Measurements from ENCODE around the gene GPR31.

The GPR31 gene

DNA sequence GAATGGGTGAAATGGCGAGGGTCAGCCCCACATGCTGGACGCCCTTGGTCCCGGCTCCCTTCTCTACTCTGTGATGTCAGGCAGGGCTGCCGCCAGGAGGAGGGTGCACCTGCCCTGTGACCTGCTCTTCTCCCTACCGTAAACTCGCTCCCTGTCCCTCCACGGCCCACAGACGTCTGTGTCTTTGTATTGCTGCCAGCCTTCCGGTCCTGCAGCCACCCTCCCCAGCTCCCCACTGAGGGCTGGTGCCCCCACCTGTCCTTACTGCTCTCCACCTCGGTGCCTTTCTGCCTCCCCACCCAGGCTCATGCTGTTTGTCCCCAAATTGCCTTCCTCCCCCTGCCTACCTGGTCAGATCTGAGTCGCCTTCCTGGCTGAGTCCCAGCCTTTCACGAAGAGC lies 38.9 kb downstream of the GPR31 start:
- no peak for DNase-seq (ENCODE audit: low read depth in 2 of 2)

DNA sequence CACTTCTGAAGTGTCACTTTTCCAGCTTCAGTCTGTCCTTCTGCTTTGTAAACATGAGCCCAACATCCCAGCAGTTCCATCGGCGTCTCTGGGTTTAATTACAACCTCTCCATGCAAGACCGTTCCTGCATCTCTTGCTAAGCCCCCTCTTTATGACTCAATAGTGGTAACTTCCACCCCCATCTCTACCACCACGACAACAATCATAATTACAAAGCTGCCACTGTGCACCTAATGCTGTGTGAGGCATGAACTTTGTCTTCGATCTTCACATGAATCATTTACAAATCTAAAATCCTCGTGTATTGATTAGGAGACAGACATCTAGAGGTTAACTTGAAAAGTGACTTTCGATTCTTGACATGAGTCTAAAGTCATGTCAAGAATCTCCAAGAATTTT lies 39.8 kb downstream of the GPR31 start:
- DNase-seq (ENCODE audit: low read depth in 2 of 2): no peak

DNA sequence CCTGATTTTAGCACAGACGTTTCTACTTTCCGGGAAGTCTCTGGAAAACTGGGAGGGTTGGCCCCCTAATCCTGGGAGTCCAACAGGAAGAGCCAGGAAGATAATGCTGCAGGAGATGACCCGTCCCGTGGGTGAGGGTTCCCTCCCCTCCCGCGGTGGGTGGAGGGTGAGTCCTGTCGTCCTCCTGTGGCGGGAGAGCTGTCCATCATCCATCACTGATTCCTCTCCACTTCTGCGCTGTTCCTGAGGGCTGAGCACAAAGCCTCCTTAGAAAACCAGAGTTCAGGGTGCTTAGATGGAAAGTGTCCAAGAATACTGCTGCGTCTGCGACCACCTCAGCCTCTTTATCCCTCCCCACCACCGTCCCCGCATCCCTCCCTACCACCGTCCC lies 40.9 kb downstream of the GPR31 start:
- no peak for DNase-seq (ENCODE audit: low read depth in 2 of 2)

DNA sequence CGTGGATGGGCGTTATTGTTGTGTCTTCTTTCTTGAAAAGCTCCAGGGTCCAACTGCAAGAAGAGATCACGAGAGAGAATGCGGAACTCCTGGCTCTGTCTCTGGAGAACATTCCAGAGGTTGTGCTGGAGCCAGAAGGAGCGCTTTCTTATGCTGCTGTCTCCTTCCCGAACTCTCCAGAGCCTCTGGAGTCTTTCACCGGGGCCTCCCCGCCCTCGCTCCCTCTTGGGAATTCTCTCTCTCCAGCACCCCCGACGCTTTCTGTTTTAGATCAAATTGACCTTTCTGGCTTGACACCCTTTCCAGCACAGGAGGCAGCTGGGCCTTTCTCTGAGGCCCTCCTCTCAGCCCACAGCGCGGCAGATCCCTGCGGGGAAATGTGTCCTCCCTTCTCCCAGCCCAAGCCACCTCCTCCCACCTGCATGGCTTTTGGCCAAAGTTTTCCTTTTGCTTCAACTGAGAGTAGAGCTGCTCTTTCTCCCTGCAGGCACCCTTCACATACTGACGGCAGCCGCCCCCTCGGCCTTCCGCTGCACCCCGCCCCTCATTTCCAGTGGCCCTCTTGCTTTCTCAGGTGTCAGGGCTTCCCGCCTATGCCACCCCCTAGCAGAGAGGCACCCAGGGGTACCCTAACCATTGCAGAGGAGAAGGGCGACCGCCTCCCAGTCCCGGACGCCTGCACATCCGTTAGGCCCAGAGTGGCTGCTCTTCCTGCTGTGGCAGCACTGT lies 41.5 kb downstream of the GPR31 start:
- no peak for DNase-seq (ENCODE audit: low read depth in 2 of 2)

DNA sequence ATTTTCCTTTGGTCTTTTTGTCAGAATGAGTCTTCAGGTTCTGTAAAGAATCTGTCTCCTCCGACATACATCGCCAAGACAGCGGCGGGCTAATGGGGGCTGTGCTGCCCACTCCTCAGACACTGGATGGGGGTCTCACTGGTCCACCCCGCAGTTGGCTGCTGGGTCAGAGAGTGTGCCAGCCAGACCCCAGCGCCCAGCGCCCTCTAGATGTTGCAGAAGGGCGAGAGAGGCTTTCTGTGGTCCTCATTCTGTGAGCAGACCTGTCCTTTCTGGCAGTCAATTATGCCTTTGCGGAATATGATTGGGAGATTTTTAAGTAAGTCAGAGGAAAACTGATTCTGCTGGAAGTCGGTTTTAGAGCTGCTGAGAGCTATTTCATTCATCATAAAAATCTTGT lies 42.7 kb downstream of the GPR31 start:
- no peak for DNase-seq (ENCODE audit: low read depth in 2 of 2)

DNA sequence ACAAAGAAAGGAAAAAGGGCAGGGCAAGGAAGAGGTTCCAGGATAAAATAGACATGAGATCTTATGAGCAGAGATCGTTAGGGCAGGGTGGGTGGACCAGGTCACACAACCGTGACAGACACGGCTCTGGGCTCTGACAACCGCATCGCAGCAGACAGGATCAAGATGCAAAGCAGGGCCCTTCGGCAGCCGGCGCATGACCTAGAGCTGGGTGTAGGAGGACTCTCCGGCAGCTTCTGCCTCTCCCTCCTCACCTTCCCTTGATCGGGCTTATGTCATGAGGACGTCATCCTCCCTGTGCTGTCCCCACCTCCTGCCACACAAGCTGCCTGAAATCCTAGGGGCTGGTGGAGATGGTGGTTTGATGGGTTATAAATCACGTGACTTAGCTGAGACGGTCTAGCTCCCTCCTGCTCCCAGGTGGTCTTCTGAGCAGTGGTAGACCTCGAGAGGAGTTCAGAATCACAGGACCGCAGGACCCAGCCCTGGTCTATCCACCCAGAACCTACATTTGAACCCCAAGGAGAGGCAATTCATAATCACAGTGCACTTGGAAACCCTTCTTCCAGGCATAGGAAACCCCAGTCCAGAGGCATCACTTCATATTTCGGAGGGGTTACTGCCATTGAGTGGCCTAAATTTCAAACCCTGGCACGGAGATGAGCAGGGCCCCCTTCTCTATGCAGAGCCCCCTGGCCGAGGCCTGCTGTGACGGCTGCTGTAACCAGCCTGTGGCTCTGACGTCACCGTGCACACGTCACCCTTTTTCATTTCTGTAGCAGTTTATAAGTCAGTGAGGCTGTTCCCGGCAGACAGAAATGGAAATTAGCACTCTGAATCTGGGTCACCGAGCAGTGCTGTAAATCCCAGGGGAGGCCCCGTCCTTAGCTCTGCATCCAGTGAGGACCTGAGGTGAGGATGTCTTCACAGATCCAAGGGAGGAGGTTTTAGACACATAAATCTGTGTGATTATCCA lies 43.6 kb downstream of the GPR31 start:
- peak; percentile 34 to 35 for DNase-seq (ENCODE audit: low read depth in 2 of 2)

DNA sequence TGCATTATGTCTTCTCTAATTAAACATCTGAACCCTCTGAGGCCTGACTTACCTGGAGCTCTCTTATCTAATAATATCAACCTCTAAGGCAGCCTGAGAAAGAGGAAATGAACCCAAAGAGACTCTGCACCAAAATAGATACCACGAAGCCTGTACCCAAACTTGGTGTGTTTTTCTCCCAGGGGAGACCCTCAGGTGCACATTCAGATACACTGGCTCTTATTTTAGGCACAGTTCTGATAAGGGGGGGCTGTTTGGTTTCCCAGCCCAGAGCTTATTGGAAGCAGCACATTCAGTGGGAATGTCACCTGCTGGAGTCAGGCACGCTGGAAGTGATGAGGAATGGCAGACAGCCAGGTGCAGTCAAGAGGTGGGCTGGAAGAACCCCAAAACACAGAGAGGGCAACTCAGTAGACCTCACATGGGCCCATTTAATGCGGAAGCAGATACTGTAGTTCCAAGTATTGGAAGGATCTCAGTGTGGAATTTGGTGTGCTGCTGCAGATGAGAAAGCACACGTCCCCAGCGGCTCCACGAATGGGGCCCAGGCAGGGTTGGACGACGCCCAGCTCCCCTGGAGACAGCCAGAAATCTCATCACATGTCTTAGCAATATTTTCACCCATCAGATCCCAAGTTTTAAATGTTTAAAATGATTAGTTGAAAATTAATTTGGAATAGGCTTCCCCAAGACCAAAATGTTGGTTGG lies 44.6 kb downstream of the GPR31 start:
- DNase-seq (ENCODE audit: low read depth in 2 of 2): no peak

DNA sequence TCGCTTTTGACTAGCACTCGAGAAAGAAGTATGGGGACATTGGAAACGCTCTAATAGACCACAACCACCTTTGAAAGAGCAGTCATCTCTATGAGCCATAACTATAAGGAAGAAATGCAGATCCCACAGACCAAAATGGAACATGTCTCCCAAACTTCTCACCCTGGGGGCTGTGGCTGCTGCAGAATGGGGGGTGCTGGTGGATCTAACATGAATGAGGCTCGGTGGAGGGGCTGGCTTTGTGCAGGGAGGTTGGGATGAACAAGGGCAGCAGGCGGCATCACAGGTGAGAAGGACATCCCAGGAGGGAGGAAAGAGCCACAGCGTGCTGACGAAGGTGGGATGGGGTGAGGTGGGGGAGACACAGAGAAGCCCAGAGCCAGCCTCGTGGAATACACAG lies 45.4 kb downstream of the GPR31 start:
- no peak for DNase-seq (ENCODE audit: low read depth in 2 of 2)

DNA sequence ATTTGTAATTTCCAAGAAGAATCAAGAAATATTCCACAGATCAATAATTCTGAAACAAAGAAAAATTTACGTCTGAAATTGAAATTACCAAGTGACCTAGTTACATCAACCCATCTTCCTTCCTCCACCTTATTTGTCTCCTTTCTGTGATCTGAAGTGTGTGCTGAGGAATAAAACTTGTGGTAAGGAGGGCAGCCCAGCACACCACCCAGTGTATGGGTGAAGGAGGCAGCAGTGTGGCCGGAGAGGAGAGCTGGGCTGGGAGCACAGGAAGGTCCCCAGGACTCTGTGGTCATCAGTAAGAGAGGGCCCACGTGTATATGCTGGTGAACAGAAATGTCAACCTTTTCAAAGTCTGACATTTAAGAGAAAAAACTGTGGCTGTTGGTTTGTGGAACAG lies 46.2 kb downstream of the GPR31 start:
- no peak for DNase-seq (ENCODE audit: low read depth in 2 of 2)

DNA sequence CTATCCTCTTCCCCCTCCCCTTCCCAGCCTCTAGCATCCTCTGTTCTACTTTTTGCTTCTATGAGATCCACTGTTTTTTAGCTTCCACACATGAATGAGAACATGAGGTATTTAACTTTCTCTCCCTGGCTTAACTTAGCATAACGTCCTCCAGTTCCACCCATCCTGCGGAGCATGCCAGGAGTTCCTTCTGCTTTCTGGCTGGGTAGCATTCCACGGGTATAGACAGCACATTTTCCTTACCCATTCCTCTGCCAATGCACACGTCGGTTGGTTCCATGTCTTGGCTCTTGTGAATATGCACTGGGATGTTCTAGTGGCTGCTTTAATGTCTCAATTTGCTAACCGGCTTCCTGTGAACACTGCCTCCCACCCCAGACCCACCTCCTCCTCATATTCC lies 48.1 kb downstream of the GPR31 start:
- DNase-seq (ENCODE audit: low read depth in 2 of 2): no peak

DNA sequence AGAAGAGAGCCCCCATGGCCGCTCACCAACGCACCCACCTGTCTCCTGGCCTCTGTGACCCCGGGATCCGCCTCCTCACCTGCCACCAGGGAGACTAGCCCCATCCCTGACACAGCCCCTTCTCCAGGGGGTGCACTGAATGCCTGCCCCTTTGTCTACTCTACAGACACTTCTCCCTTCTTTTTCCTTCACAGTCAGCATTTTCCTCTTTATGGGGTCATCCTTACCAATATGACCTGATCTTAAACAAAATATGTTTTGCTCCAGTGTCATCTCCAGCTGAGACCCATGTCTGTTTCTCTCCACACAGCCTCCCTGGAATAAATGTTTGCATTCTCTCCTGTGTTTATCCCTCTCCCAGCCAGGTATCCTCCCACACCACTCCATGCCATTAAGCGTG lies 49.5 kb downstream of the GPR31 start:
- DNase-seq (ENCODE audit: low read depth in 2 of 2): no peak

DNA sequence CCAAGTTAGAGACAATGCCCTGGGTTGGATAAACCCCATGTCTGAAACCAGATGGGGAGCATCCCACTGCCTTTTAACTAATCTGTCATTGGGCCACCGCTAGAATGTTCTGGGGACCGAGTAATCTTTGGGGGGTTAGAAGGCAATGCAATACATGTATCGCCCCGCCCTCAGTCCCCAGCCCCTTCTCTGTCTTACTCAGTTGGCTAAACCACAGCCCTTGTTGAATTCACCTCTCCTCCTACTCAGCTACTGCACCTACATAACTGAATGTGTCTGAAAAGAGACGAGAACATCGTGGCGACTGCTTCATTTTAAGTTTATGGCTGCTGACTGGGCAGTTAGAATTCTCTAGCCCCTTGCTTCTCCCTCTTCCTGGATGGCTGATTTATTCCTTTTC lies 50.0 kb downstream of the GPR31 start:
- no peak for DNase-seq (ENCODE audit: low read depth in 2 of 2)

DNA sequence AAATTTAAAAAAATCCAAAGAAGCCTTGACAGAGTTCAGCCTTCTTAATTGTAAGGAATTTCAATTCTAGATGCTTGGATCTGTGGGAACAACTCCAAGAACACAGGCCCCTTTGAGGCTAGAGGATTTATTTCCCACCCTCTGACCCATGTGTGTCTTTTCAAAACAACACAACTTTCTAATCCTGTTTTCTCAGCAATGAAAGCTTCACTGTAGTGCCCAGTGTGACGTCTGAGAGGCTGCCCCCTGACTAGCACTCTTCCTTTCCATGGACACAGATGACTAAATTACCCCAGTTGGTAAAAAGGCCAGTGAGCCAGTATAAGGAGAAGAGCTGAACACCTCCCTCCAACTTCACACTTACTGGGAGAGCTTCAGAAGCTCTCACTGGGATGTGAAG lies 51.4 kb downstream of the GPR31 start:
- no peak for DNase-seq (ENCODE audit: low read depth in 2 of 2)

Data from activated CD4-positive, alpha-beta T cell treated with anti-CD3 and anti-CD28 coated beads for 24 hours (primary cell).